ENCODE measurements around the gene CIB2.
"Not testable (repeated sequence)": the region's sequence is repeated elsewhere in the genome, so short reads cannot be mapped to it uniquely, and the experiment has no call there.

The CIB2 gene

DNA sequence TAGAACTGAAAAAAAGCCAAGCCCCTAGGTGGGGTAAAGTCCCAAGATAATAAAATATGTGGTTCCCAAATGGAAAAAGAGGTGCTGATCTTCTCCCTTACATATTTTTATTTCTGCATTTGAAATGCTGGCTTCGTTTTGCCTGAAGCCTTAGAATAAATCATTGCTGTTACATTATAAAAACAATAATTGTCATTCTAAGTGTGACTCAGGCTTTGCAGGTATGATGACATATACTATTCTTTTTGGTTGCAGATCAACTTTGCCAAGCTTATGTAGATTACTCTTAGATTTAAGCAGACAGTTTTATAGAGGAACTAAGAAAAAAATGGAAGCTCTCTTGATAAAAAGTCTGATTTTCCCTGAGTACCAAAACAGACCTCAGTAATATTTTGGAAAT lies 25.4 kb upstream of the CIB2 start:
- TF ChIP-seq CTCF (IDR thresholded peaks at IDR 0.05), result no peak
- no peak overlapping the region for H3K4me3 ChIP-seq (ENCODE audit: low read depth in 1 of 2, low read length in 1 of 2)
- H3K9me3 ChIP-seq, result no peaks in the 10 kb centered on the region
- no peak overlapping the region for H3K27ac ChIP-seq
- H3K4me1 ChIP-seq (ENCODE audit: control insufficient read depth in 1 of 2, insufficient read depth in 1 of 2, low read depth in 1 of 2, low read length in 1 of 2), result no peaks in the 10 kb centered on the region
- no peaks in the 10 kb centered on the region for H3K27me3 ChIP-seq
- H3K36me3 ChIP-seq, result peaks cover 5% of the 10 kb centered on the region

DNA sequence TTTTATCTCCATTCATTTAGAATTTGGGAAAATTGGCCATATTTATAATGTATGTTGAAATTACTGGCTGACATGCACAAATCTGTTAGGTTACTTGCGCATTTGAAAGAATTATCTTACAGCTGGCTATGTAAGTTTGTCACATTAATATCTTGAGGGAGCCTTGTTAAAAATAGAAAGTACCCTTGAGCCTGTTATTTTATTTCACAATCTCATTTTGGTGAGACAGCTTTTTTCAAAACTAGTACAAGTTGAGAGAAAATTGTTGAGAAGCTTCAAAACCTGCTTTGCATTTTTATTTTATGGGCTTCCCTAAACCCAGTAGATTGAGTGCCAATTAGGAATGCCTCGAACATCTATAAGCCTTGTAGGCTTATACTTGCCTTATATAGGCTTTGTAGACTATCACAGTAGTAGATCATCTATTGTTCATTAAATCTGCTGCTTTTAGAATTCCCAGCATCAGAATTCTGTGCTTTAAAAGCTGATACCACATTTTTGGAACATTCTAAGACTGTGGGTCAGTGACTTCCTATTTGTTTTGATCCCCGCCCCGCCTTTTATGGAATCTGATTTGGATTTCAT lies 24.2 kb upstream of the CIB2 start:
- H3K4me3 ChIP-seq (ENCODE audit: low read depth in 1 of 2, low read length in 1 of 2), result no peak overlapping the region
- H3K4me1 ChIP-seq (ENCODE audit: control insufficient read depth in 1 of 2, insufficient read depth in 1 of 2, low read depth in 1 of 2, low read length in 1 of 2), result no peaks in the 10 kb centered on the region
- no peaks in the 10 kb centered on the region for H3K36me3 ChIP-seq
- H3K27ac ChIP-seq, result no peak overlapping the region
- TF ChIP-seq CTCF (IDR thresholded peaks at IDR 0.05), result no peak
- H3K9me3 ChIP-seq, result no peaks in the 10 kb centered on the region
- peaks cover 5% of the 10 kb centered on the region for H3K27me3 ChIP-seq

DNA sequence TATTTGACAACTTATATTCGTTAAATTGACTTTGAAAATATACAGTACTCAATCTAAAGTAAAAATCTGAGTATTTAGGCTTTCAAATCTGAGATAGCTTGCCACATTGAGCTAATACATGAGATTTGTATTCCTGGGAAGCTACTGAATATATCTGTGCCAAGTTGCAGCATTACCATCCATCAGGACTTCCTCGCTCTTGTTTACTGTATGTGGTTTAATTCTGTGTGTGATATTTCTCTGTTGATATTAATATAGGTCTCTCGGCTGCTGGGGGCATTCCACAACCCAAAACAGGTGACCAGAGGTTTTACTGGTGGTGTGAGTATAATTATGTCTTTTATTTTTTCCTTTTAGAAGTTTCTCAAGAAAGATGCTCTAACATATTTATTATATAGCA lies 23.7 kb upstream of the CIB2 start:
- peaks cover 3 to 4% of the 10 kb centered on the region in 2 experiments for H3K4me1 ChIP-seq (ENCODE audit: control insufficient read depth in 1 of 2, insufficient read depth in 1 of 2, low read depth in 1 of 2, low read length in 1 of 2)
- no peaks in the 10 kb centered on the region for H3K36me3 ChIP-seq
- no peaks in the 10 kb centered on the region for H3K9me3 ChIP-seq
- peaks cover 5% of the 10 kb centered on the region for H3K27me3 ChIP-seq
- no peak overlapping the region for H3K27ac ChIP-seq
- no peak for TF ChIP-seq CTCF (IDR thresholded peaks at IDR 0.05)
- H3K4me3 ChIP-seq (ENCODE audit: low read depth in 1 of 2, low read length in 1 of 2), result no peak overlapping the region

- H3K4me1 ChIP-seq (ENCODE audit: control insufficient read depth in 1 of 2, insufficient read depth in 1 of 2, low read depth in 1 of 2, low read length in 1 of 2), result peaks cover 13 to 21% of the 10 kb centered on the region in 2 experiments
- H3K36me3 ChIP-seq; H3K9me3 ChIP-seq; H3K4me3 ChIP-seq (ENCODE audit: low read depth in 1 of 2, low read length in 1 of 2); H3K27me3 ChIP-seq; H3K27ac ChIP-seq: not testable (repeated sequence)
These were observed 19.8 kb upstream of the CIB2 start for GRCh38 chr15:78151075-78151474.

DNA sequence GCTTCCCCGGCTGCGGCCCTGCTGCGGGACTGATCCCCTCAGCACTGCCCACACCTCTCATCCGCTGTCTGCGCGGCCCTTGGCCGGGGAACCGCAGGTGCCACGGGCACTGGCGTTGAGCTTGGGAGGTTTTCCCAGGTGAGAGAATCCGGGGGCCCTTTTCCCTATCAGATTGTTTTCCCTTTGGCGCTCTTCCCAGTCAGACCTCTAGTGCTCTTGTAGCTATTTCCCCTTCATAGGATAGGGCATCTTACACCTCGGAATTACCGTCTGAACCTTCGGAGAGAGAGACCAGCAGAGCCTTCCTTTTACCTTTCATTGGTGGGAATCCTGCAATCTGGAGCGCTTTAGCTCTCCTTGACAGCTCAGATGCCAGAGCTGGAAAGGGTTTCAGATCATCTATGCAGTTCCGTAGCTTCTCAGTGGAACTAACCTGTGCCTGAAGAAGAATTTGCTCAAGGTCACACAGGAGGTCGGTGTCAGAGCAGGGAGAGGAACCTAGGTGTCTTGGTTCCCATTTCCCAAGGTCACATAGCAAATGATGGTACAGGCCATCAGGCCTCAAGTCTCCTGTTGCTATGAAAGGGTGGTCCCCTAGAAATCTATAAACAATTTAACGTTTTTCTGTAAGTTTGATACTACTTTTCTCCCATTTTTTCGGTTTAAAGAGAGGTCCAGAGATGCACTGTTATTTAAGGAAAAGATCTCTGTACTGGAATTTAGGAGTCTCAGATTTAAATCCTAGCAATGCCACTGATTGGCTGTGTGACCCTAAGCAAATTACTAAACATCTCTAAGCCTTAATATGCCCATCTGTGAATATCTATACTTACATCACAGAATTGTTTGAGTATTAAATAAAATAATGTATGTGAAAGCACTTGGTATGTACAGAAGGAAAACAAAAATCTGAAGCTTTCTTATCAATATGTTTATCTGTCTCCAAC lies 18.8 kb upstream of the CIB2 start:
- Histone ChIP-seq H3K27me3 (peaks cover 5% of the 10 kb centered on the region), H3K27ac (no peak overlapping the region)
- no peak for TF ChIP-seq CTCF (IDR thresholded peaks at IDR 0.05)

More for the DNA sequence above, 18.8 kb upstream of the CIB2 start:
- H3K9me3 ChIP-seq, result no peaks in the 10 kb centered on the region
- H3K4me1 ChIP-seq (ENCODE audit: control insufficient read depth in 1 of 2, insufficient read depth in 1 of 2, low read depth in 1 of 2, low read length in 1 of 2), result peaks cover 13 to 21% of the 10 kb centered on the region in 2 experiments
- H3K36me3 ChIP-seq, result no peaks in the 10 kb centered on the region
- peak overlapping the region; percentile 81 to 82 for H3K4me3 ChIP-seq (ENCODE audit: low read depth in 1 of 2, low read length in 1 of 2)
